Sigmoid colon (tissue), 4 donors: ENCODE results near the gene CEBPG.

ENCODE experiments used
- CTCF ChIP-seq, 4 experiments: fragments of 450-650 bp in 3 of 4; fragments of 200-600 bp in 1 of 4; IDR thresholded peaks; one replicate each; pipeline ENCODE4 v1.5.1; 2016 to 2019; ENCODE audit warnings: antibody characterized with exemption in 4 of 4, mild to moderate bottlenecking in 3 of 4, moderate library complexity in 2 of 4
- EP300 ChIP-seq, 4 donors: sonication (generic); formaldehyde crosslinking; IDR thresholded peaks; one replicate each; pipeline ENCODE4 v1.6.1; 2017; ENCODE audit warnings: antibody characterized with exemption in 4 of 4
- POLR2A ChIP-seq, 2 donors: fragments of 450-650 bp; IDR thresholded peaks; one replicate each; pipeline ENCODE4 v1.6.1; 2016; ENCODE audit warnings: antibody characterized with exemption in 2 of 2, mild to moderate bottlenecking in 2 of 2, moderate library complexity in 2 of 2
- POLR2AphosphoS5 ChIP-seq, 4 donors: sonication (generic); formaldehyde crosslinking; IDR thresholded peaks; one replicate each; pipeline ENCODE4 v1.6.1; 2017; ENCODE audit warnings: antibody characterized with exemption in 4 of 4

GRCh38 chr19:33387351-33388230 is 14.1 kb downstream of the CEBPG start:
- TF ChIP-seq EP300 (IDR thresholded peaks at IDR 0.05) = no peak
- TF ChIP-seq POLR2AphosphoS5 (IDR thresholded peaks at IDR 0.05) = no peak
- no peak for TF ChIP-seq CTCF (IDR thresholded peaks at IDR 0.05)
- no peak for TF ChIP-seq POLR2A (IDR thresholded peaks at IDR 0.05)
